ENCODE results near the gene MYO1C.
"Not testable (repeated sequence)": the region's sequence is repeated elsewhere in the genome, so short reads cannot be mapped to it uniquely, and the experiment has no call there.

The MYO1C gene

DNA sequence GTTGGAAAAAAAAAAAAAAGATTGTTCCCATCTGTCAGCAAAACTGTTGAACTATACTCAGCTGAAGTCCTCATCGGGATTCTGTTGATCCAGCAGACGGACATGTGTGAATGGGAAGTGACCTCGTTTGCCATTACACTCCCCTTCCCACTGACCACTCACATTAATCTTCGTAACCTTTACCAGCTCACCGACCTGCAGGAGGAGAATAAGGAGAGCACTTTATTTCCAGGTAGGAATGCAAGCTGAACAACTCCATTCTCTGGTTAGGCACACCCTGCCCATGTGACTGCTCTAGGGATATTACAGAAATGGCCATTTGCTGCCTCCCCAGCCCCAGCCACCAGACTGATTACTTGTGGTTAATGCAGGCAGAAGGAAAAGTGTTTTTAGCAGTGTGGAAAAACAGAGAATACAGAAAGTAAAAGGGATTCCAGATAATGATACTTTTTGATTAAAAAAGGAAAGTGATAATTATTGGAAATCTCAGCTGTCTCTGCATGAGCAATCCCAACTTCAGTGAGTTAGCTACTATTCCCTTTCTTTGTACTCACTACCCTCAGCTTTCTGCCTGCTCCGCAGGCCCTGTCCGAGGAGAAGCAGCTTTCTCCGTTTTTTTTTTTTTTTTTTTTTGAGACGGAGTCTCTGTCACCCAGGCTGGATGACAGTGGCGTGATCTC, 68.9 kb downstream of the MYO1C start:
- no peak for DNase-seq (ENCODE audit: low read depth in 2 of 2)

DNA sequence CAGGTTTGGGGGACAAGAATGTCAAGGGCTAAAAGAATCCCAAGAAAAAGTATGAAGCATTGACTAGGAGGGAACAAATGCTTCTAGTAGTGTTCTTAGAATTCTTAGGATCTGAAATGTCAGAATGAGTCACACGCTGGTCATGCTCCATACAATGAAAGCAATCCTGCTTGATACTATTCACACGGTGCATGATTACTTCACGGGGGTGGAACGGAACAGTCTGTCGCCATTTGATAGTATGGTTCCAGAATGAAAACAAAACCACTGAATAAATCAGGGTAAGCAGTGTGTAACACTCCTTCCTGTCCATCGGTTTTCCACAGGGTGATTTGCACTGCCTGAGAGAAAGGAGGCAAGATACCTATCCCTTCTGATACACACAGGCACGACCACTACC, 69.6 kb downstream of the MYO1C start:
- DNase-seq (ENCODE audit: low read depth in 2 of 2): no peak

DNA sequence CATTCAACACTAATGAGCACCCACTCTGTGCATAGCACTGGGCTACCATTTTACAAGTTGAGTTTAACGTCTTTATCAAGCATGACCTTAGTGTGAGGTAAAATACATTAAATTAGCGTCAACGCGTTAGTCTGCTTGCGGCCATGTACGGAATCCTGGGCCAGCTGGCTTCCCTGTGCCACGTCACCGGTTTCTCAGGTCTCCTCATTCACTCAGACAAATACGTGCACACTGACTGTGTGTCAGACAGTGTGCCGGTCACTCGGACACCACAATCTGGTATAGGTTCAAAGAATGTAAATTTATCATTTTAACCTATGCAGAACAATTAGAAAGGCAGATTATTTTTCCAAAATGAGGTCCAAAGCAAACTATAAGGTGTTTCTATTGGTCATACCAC, 71.0 kb downstream of the MYO1C start:
- DNase-seq (ENCODE audit: low read depth in 2 of 2): no peak

DNA sequence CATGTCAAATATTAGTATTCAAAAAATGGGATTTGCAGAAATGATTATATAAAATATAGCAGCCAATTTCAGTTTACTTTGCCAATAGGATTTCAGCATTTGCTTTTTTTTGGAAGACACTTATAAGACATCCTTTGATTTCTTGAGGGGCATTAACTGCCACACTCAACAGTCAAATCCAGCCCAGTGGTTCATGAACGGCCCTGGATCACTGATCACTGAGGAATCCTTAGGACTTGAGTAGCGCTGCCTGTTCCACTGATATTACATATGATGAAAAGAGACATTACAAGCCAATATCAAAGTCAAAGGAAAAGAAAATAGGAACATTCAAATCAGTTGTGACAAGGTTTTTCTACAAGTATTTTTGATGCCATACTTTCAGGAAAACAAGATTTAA, 71.5 kb downstream of the MYO1C start:
- DNase-seq (ENCODE audit: low read depth in 2 of 2): no peak

DNA sequence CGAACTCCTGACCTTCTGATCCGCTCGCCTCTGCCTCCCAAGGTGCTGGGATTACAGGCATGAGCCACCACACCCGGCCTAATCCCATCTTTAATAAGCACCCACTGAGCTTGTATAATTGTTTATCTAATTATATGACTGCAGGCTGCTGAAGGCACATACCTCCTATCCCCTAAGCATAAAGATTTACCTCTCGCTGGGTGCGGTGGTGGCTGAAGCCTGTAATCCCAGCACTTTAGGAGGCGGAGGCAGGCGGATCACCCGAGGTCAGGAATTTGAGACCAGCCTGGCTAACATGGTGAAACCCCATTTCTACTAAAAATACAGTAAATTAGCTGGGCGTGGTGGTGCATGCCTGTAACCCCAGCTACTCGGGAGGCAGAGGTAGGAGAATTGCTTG, 72.3 kb downstream of the MYO1C start:
- no peak for DNase-seq (ENCODE audit: low read depth in 2 of 2)

DNA sequence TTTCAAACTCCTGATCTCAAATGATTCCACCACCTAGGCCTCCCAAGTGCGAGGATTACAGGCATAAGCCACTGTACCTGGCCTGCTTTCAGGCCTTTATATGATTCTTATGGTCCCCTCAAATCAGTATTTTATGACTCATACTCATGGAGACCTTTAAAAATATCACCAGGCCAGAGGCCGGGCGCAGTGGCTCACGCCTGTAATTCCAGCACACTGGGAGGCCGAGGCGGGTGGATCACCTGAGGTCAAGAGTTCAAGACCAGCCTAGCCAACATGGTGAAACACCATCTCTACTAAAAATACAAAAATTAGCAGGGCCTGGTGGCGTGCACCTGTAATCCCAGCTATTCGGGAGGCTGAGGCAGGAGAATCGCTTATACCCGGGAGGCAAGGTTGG, 74.0 kb downstream of the MYO1C start:
- not testable (repeated sequence) for DNase-seq (ENCODE audit: low read depth in 2 of 2)

DNA sequence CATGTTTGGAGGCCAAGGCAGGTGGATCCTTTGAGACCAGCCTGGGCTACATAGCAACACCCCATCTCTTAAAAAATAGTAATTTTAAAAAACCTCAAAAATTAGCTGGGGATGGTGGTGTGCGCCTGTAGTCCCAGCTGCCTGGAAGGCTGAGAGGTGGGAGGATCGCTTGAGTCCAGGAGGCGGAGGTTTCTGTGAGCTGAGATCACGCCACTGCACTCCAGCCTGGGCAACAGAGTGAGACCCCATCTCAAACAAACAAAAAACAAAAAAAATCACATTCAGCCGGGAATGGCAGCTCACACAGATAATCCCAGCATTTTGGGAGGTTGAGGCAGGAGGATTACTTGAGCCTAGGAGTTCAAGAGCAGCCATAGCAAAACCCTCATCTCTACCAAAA, 76.1 kb downstream of the MYO1C start:
- no peak for DNase-seq (ENCODE audit: low read depth in 2 of 2)

DNA sequence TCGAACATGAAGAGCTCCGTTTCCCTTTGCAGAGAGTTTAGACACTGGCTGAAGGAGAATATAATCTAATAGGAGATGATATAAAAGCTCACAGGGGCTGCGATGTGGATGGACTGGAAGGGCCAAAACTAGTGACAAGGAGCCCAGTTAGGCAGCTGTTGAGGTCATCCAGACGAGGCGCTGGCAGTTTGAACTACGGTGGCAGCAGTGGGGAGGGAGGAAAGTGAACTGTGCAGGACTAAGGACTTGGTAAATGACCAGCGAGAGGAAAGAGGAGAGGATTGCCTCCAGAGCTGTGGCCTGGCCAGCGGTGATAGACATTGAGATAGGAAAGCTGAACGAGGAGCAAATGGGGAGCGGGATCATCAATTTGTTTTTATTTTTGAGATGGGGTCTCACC, 77.9 kb downstream of the MYO1C start:
- DNase-seq (ENCODE audit: low read depth in 2 of 2): no peak
